Calu3 (cell line): ENCODE results near the gene DCLK1. TPM values are rescaled to one million over a fixed set of nuclear protein-coding genes. Genes with fewer than 3 reads are reported as not detected.

Source experiments
- BruUV-seq: library from RNA; stranded (reverse); fragments of 400-500 nt; replicated peaks from 2 replicates; lab custom pipeline; 2021; lab: Mats Ljungman, UMichigan
- CTCF ChIA-PET: fragments of 300-600 bp; sonication (Branson Sonifier 250); formaldehyde crosslinking; loops from one replicate; lab custom pipeline; 2022; ENCODE audit warnings: antibody characterized with exemption; lab: Charles Lee
- DNase-seq: peaks from one replicate; pipeline ENCODE4 v3.0.0; 2022
- H3K27ac Mint-ChIP-seq: one replicate; pipeline ENCODE4 v1.8.0; 2022; ENCODE audit warnings: mixed read lengths; ENCODE audit not compliant: unreplicated experiment
- H3K27me3 Mint-ChIP-seq: one replicate; pipeline ENCODE4 v1.8.0; 2022; ENCODE audit warnings: mixed read lengths; ENCODE audit not compliant: unreplicated experiment
- H3K36me3 Mint-ChIP-seq: one replicate; pipeline ENCODE4 v1.8.0; 2022; ENCODE audit warnings: mild to moderate bottlenecking, moderate library complexity, mixed read lengths; ENCODE audit not compliant: insufficient read depth, unreplicated experiment
- H3K4me1 Mint-ChIP-seq: one replicate; pipeline ENCODE4 v1.8.0; 2022; ENCODE audit warnings: mild to moderate bottlenecking, low read depth, mixed read lengths; ENCODE audit not compliant: unreplicated experiment
- H3K4me3 Mint-ChIP-seq: one replicate; pipeline ENCODE4 v1.8.0; 2022; ENCODE audit warnings: mild to moderate bottlenecking, low read depth, moderate library complexity, mixed read lengths; ENCODE audit not compliant: unreplicated experiment
- H3K9me3 Mint-ChIP-seq: one replicate; pipeline ENCODE4 v1.8.0; 2022; ENCODE audit warnings: low read depth, mixed read lengths; ENCODE audit not compliant: unreplicated experiment
- CTCF ChIP-seq: fragments of 200-600 bp; IDR thresholded peaks from one replicate; pipeline ENCODE4 v1.8.0; 2022; ENCODE audit warnings: antibody characterized with exemption; ENCODE audit not compliant: unreplicated experiment
- intact Hi-C: fragments of 100-400 bp; cut with micrococcal nuclease; formaldehyde crosslinking; loops from one replicate; pipeline ENCODE4 v1.10.0; 2022; ENCODE audit not compliant: unreplicated experiment
- total RNA-seq: library from RNA; stranded (reverse); gene quantifications from 2 replicates; pipeline ENCODE4 v1.2.3, GENCODE V29; 2022

The DCLK1 gene
- total RNA-seq, 1 experiment from 2014 or later, result not detected

GRCh38 chr13:35830850-35831450, 300.2 kb downstream of the DCLK1 start:
- H3K9me3 Mint-ChIP-seq, result no peaks in the 10 kb centered on the region
- H3K36me3 Mint-ChIP-seq, result no peaks in the 10 kb centered on the region
- no peaks in the 10 kb centered on the region for H3K4me1 Mint-ChIP-seq
- H3K4me3 Mint-ChIP-seq, result no peak overlapping the region
- TF ChIP-seq CTCF, result no peak
- H3K27me3 Mint-ChIP-seq, result peaks cover 20% of the 10 kb centered on the region
- no peak for DNase-seq
- intact Hi-C loops, result no loop called here
- CTCF ChIA-PET, result no interaction called here
- BruUV-seq, result no TSS peak
- H3K27ac Mint-ChIP-seq, result no peak overlapping the region

GRCh38 chr13:35826626-35827254, 304.4 kb downstream of the DCLK1 start:
- H3K4me1 Mint-ChIP-seq, result no peaks in the 10 kb centered on the region
- H3K27ac Mint-ChIP-seq, result no peak overlapping the region
- no peak overlapping the region for H3K4me3 Mint-ChIP-seq
- TF ChIP-seq CTCF, result no peak
- H3K27me3 Mint-ChIP-seq, result no peaks in the 10 kb centered on the region
- H3K9me3 Mint-ChIP-seq, result no peaks in the 10 kb centered on the region
- intact Hi-C loops, result no loop called here
- BruUV-seq, result no TSS peak
- DNase-seq, result peak; percentile 5
- H3K36me3 Mint-ChIP-seq, result no peaks in the 10 kb centered on the region
- CTCF ChIA-PET, result no interaction called here

DNA sequence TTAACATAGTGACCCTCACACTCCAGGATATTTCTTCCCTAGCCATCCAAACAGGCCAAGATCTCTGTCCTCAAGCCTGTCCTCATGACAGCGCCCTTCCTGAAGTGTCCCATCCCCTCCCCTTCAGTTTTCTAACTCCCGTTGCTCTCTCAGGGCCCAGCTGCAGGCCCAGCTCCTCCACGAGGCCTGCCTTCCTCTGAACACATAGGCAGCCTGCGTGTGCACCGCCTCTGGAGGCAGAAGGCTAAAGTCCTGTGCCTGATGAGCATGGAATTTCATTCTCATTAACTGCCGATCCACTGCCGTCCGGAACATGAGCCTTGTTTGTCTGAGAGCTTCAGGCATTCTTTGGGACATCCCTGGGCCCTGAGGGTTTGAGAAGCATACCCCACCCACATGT, 306.4 kb downstream of the DCLK1 start:
- intact Hi-C loops, result no loop called here
- CTCF ChIA-PET, result no interaction called here
- H3K27me3 Mint-ChIP-seq, result no peaks in the 10 kb centered on the region
- no TSS peak for BruUV-seq
- TF ChIP-seq CTCF, result no peak
- no peaks in the 10 kb centered on the region for H3K36me3 Mint-ChIP-seq
- H3K4me3 Mint-ChIP-seq, result no peak overlapping the region
- no peak overlapping the region for H3K27ac Mint-ChIP-seq
- H3K4me1 Mint-ChIP-seq, result no peaks in the 10 kb centered on the region
- H3K9me3 Mint-ChIP-seq, result no peaks in the 10 kb centered on the region
- no peak for DNase-seq

DNA sequence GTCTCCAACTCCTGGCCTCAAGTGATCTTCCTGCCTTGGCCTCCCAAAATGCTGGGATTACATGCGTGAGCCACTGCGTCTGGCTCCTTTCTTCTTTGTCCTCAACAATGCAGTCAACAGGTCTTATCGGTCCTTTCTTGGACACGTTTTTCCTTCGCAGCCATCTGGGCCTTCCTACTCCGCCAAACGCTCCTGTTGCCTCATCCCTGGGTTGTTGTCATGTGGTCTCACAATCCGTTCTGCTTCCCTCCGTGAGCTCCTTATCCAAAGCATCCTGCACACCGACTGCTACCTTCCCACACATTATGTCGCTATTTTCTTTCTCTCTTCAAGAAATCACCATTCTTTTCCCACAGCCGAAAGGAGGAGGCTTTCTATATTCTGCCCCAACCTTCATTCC, 306.8 kb downstream of the DCLK1 start:
- Mint-ChIP-seq H3K4me1 (no peaks in the 10 kb centered on the region), H3K36me3 (no peaks in the 10 kb centered on the region), H3K4me3 (no peak overlapping the region), H3K27me3 (no peaks in the 10 kb centered on the region), H3K9me3 (no peaks in the 10 kb centered on the region), H3K27ac (no peak overlapping the region)
- TF ChIP-seq CTCF, result no peak
- no peak for DNase-seq
- no TSS peak for BruUV-seq
- intact Hi-C loops, result no loop called here
- CTCF ChIA-PET, result no interaction called here
